Activated T-helper 1 cell treated with anti-CD3 and anti-CD28 coated beads, Interleukin-12 subunit alpha, Interleukin-12 subunit beta, Interleukin-2, Interleukin-4 antibody, amounts not matched to agents 30 ng/mL and 10 ng/mL and 1 ng/mL, durations not matched to agents 14 hours and 24 hours and 36 hours (primary cell): ENCODE measurements around the gene ATP8A2. TPM values are rescaled to one million over a fixed set of nuclear protein-coding genes. Genes with fewer than 3 reads are reported as not detected.

Experiments used
- DNase-seq: peaks from one replicate; pipeline ENCODE4 v3.0.0; 2021; ENCODE audit warnings: low spot score
- H3K27ac Mint-ChIP-seq: one replicate; pipeline ENCODE4 v1.8.0; 2021; ENCODE audit warnings: mild to moderate bottlenecking, mixed read lengths
- H3K27me3 Mint-ChIP-seq: one replicate; pipeline ENCODE4 v1.8.0; 2022; ENCODE audit warnings: mild to moderate bottlenecking, moderate library complexity, mixed read lengths; ENCODE audit not compliant: insufficient read depth
- H3K36me3 Mint-ChIP-seq: one replicate; pipeline ENCODE4 v1.8.0; 2021; ENCODE audit warnings: low read depth, mixed read lengths
- H3K4me1 Mint-ChIP-seq: one replicate; pipeline ENCODE4 v1.8.0; 2021; ENCODE audit warnings: low read depth, mixed read lengths
- H3K4me3 Mint-ChIP-seq: one replicate; pipeline ENCODE4 v1.8.0; 2021; ENCODE audit warnings: mild to moderate bottlenecking, moderate library complexity, mixed read lengths
- H3K9me3 Mint-ChIP-seq: one replicate; pipeline ENCODE4 v1.8.0; 2021; ENCODE audit warnings: mixed read lengths
- intact Hi-C: fragments of 100-400 bp; cut with micrococcal nuclease; formaldehyde crosslinking; loops from one replicate; pipeline ENCODE4 v1.15.1; 2024
- total RNA-seq: library from RNA; stranded (reverse); gene quantifications from 2 replicates; pipeline ENCODE4 v1.2.3, GENCODE V29; 2022

Gene ATP8A2
- total RNA-seq, 1 donor from 2014 or later: 0.52 TPM

DNA sequence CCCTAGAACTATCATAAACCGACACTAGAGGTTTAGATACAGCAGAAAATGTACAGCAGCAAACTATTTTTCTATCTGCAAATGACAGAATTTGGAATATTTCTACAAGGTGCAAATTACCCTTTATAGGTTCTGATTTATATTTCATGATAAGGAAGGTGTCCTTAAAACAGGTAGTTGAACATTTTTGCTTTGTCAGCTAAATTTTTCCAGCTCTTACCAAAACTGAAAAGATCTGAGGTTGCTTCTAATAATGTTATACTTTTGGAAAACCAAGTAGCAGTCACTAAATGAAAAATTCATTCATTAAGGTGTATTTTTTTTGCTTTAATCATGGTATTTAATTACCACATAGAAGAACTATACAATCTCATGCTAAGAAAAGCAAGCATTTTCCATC is 671.0 kb downstream of the ATP8A2 start:
- H3K27me3 Mint-ChIP-seq: peaks cover 3% of the 10 kb centered on the region
- no peak overlapping the region for H3K4me3 Mint-ChIP-seq
- intact Hi-C loops: no loop called here
- H3K4me1 Mint-ChIP-seq: peaks cover 10% of the 10 kb centered on the region
- peaks cover 8% of the 10 kb centered on the region for H3K36me3 Mint-ChIP-seq
- no peaks in the 10 kb centered on the region for H3K9me3 Mint-ChIP-seq
- DNase-seq: no peak
- H3K27ac Mint-ChIP-seq: no peak overlapping the region

DNA sequence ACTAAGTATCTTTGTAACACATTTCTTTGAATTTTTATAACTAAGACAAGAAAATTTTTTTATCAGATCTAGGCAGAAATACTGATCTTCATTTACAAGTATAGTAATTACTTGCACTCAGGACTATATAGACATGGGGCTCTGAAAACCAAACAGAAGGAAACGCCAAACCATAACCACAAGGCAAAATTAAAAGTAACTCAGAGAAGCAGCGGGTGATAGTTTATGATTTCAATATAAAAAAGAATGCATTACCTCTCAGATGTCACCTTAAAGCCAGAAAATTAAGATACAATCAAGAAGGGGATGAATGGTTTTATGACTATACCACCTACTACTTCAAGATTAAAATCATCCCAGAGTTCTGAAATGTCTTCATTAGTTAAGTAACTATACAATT is 673.4 kb downstream of the ATP8A2 start:
- no peak overlapping the region for H3K4me3 Mint-ChIP-seq
- DNase-seq: no peak
- H3K9me3 Mint-ChIP-seq: no peaks in the 10 kb centered on the region
- peaks cover 16% of the 10 kb centered on the region for H3K27me3 Mint-ChIP-seq
- intact Hi-C loops: loop anchor here (5.0 kb wide), 1 partner anchor 293 kb away; no protein-coding TSS in a partner anchor
- H3K27ac Mint-ChIP-seq: no peak overlapping the region
- H3K4me1 Mint-ChIP-seq: peaks cover 21% of the 10 kb centered on the region
- peaks cover 8% of the 10 kb centered on the region for H3K36me3 Mint-ChIP-seq

- no peaks in the 10 kb centered on the region for H3K9me3 Mint-ChIP-seq
- intact Hi-C loops: loop anchor here (5.0 kb wide), 1 partner anchor 294 kb away; no protein-coding TSS in a partner anchor
- no peak overlapping the region for H3K27ac Mint-ChIP-seq
- H3K4me3 Mint-ChIP-seq: no peak overlapping the region
- peaks cover 17% of the 10 kb centered on the region for H3K27me3 Mint-ChIP-seq
- H3K4me1 Mint-ChIP-seq: peaks cover 21% of the 10 kb centered on the region
- peaks cover 8% of the 10 kb centered on the region for H3K36me3 Mint-ChIP-seq
- no peak for DNase-seq
These were observed 674.9 kb downstream of the ATP8A2 start for GRCh38 chr13:26046639-26047038.

DNA sequence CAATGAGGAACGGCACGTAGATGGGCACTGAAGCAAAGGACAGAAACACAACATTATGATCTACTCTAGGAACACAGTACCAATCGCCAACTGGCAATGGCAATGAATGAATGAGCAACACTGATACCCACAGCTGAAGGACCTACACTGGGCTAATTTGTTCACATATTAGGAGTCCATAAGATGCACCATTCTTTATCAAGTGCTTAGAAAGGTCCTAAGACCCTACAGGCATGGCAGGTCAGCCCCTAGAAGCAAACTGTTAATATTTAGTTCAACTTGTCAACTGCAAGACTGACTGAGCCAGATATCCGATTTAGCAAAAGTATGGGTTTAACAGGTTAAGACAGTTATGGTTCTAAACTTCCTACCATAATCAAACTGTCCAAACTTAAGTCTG is 675.3 kb downstream of the ATP8A2 start:
- no peaks in the 10 kb centered on the region for H3K9me3 Mint-ChIP-seq
- H3K36me3 Mint-ChIP-seq: peaks cover 8% of the 10 kb centered on the region
- intact Hi-C loops: loop anchor here (5.0 kb wide), 1 partner anchor 295 kb away; no protein-coding TSS in a partner anchor
- H3K4me3 Mint-ChIP-seq: no peak overlapping the region
- peaks cover 22% of the 10 kb centered on the region for H3K4me1 Mint-ChIP-seq
- H3K27ac Mint-ChIP-seq: no peak overlapping the region
- peaks cover 18% of the 10 kb centered on the region for H3K27me3 Mint-ChIP-seq
- no peak for DNase-seq

GRCh38 chr13:26048741-26049140 is 677.0 kb downstream of the ATP8A2 start:
- no peak overlapping the region for H3K27ac Mint-ChIP-seq
- peak overlapping the region; percentile 80 for H3K4me3 Mint-ChIP-seq
- H3K36me3 Mint-ChIP-seq: peaks cover 8% of the 10 kb centered on the region
- H3K9me3 Mint-ChIP-seq: no peaks in the 10 kb centered on the region
- no peak for DNase-seq
- peaks cover 39% of the 10 kb centered on the region for H3K4me1 Mint-ChIP-seq
- H3K27me3 Mint-ChIP-seq: peaks cover 31% of the 10 kb centered on the region
- intact Hi-C loops: loop anchor here (5.0 kb wide), 1 partner anchor 296 kb away; no protein-coding TSS in a partner anchor

DNA sequence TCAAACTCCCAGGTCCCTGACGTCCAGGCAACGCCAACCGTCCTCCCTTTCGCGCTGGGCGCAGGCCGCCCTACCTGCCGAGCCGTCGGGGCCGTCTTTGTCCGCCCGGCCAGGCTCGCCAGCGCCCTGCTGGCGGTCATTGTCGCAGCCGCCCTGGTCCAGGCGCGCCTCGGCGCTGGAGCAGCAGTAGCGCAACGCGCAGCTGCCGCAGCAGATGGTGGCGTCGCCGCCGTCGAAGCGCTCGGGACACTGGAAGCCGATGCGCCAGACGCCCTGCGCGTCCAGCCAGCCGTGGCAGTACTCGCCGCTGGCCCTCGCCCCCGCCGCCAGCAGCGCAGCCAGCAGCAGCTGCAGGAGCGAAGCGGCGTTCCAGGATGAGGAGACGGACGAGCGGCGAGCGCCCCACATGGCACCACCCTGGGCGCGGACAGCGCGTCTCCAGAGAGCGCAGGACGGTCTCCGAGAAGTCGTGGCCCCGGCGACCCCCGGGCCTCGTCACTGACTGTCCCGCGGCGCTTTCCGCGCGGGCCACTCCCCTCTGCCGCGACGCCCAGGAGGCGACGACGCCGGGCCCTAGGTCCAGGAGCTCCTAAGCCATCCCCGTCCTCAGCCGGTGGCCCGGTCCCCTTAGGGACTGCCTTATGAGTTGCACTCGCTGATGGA is 678.9 kb downstream of the ATP8A2 start:
- DNase-seq: no peak
- peaks cover 31% of the 10 kb centered on the region for H3K4me1 Mint-ChIP-seq
- peak overlapping the region; percentile 80 for H3K4me3 Mint-ChIP-seq
- H3K27ac Mint-ChIP-seq: no peak overlapping the region
- no peaks in the 10 kb centered on the region for H3K9me3 Mint-ChIP-seq
- intact Hi-C loops: loop anchor here (1.0 to 10.0 kb wide), 5 partner anchors 38 to 1776 kb away; partner anchors contain the start of gene MTMR6
- H3K36me3 Mint-ChIP-seq: peaks cover 3% of the 10 kb centered on the region
- H3K27me3 Mint-ChIP-seq: peaks cover 45% of the 10 kb centered on the region

DNA sequence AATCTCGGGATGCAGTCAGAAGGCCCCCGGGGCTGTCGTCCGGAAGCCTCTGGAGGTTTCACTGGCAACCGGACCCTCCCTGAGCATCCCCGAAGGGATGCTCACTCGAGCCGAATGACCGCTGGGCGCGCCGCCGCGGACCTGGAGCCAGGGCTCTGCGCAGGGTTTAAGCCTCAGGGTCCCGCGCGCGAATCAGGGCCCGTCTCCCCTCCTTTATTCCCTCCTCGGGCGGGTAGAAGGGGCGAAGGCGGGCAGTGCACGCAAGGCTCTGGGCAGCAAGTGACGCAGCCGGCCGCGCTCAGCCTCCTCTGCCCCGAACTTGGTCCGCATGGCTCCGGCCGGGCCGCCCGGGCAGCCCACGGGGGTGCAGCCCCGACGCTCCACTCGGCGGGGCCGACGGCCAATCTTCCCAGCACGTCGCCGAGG is 679.5 kb downstream of the ATP8A2 start:
- H3K27me3 Mint-ChIP-seq: peaks cover 48% of the 10 kb centered on the region
- H3K4me3 Mint-ChIP-seq: peak overlapping the region; percentile 56
- peaks cover 3% of the 10 kb centered on the region for H3K36me3 Mint-ChIP-seq
- DNase-seq: no peak
- H3K4me1 Mint-ChIP-seq: peaks cover 33% of the 10 kb centered on the region
- no peak overlapping the region for H3K27ac Mint-ChIP-seq
- no peaks in the 10 kb centered on the region for H3K9me3 Mint-ChIP-seq
- intact Hi-C loops: loop anchor here (1.0 to 10.0 kb wide), 5 partner anchors 39 to 1776 kb away; partner anchors contain the start of gene MTMR6

GRCh38 chr13:26051657-26052311 is 680.0 kb downstream of the ATP8A2 start, which contains the start of gene SHISA2:
Gene SHISA2, minus strand, starts transcription at chr13:26052016. Its CDS starts 1,041 bp downstream, at chr13:26050975.
- Mint-ChIP-seq H3K36me3 (peaks cover 3% of the 10 kb centered on the region), H3K27ac (peak within 1 kb of the TSS; percentile 72), H3K4me3 (peak within 1 kb of the TSS; percentile 81), H3K9me3 (no peaks in the 10 kb centered on the region), H3K27me3 (peaks cover 49% of the 10 kb centered on the region), H3K4me1 (peaks cover 35% of the 10 kb centered on the region)
- DNase-seq: peak; percentile 15
- intact Hi-C loops: loop anchor here (1.0 to 10.0 kb wide), 9 partner anchors 39 to 1777 kb away; partner anchors contain the start of gene MTMR6

DNA sequence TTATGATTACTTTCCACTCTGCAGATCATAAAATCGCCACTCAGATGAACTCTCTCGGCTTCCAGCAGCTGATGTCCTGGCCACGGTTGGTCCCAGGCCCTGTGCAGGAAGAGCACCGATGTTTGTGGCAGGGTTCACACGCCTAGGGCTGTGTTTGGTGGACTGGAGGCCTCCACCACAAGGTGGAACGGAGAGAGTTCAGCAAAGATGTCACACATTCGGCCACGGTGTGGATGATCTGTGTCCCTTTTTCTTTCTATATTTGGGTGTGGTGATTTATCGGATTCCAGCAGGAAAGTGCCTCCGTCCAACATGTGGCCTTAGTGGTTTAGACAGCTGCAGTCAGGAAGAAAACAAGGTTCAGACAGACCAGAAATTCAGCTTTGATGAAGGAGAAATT is 680.6 kb downstream of the ATP8A2 start:
- peaks cover 52% of the 10 kb centered on the region for H3K27me3 Mint-ChIP-seq
- intact Hi-C loops: loop anchor here (2.0 to 10.0 kb wide), 7 partner anchors 152 to 1778 kb away; partner anchors contain the start of gene MTMR6

GRCh38 chr13:26053418-26053980 is 681.7 kb downstream of the ATP8A2 start:
- Mint-ChIP-seq H3K4me3 (peak overlapping the region; percentile 5), H3K36me3 (no peaks in the 10 kb centered on the region), H3K27me3 (peaks cover 53% of the 10 kb centered on the region), H3K27ac (peak overlapping the region; percentile 0), H3K4me1 (peaks cover 35% of the 10 kb centered on the region), H3K9me3 (no peaks in the 10 kb centered on the region)
- intact Hi-C loops: loop anchor here (2.0 to 10.0 kb wide), 7 partner anchors 153 to 1779 kb away; partner anchors contain the start of gene MTMR6
- DNase-seq: no peak

More for the DNA sequence above, 680.6 kb downstream of the ATP8A2 start:
- peak overlapping the region; percentile 72 for H3K27ac Mint-ChIP-seq
- peaks cover 35% of the 10 kb centered on the region for H3K4me1 Mint-ChIP-seq
- H3K36me3 Mint-ChIP-seq: no peaks in the 10 kb centered on the region
- DNase-seq: no peak
- no peaks in the 10 kb centered on the region for H3K9me3 Mint-ChIP-seq
- H3K4me3 Mint-ChIP-seq: peak overlapping the region; percentile 81

GRCh38 chr13:26054896-26055295 is 683.1 kb downstream of the ATP8A2 start:
- no peak for DNase-seq
- H3K27ac Mint-ChIP-seq: no peak overlapping the region
- H3K9me3 Mint-ChIP-seq: no peaks in the 10 kb centered on the region
- no peak overlapping the region for H3K4me3 Mint-ChIP-seq
- peaks cover 31% of the 10 kb centered on the region for H3K4me1 Mint-ChIP-seq
- H3K27me3 Mint-ChIP-seq: peaks cover 41% of the 10 kb centered on the region
- no peaks in the 10 kb centered on the region for H3K36me3 Mint-ChIP-seq
- intact Hi-C loops: loop anchor here (5.0 to 10.0 kb wide), 3 partner anchors 208 to 1780 kb away; partner anchors contain the start of gene MTMR6

- intact Hi-C loops: loop anchor here (10.0 kb wide), 1 partner anchor 1784 kb away; no protein-coding TSS in a partner anchor
- H3K27me3 Mint-ChIP-seq: peaks cover 30% of the 10 kb centered on the region
These were observed 686.9 kb downstream of the ATP8A2 start for GRCh38 chr13:26058704-26059103.

More at GRCh38 chr13:26058704-26059103, 686.9 kb downstream of the ATP8A2 start:
- H3K4me3 Mint-ChIP-seq: no peak overlapping the region
- no peaks in the 10 kb centered on the region for H3K9me3 Mint-ChIP-seq
- no peaks in the 10 kb centered on the region for H3K36me3 Mint-ChIP-seq
- DNase-seq: no peak
- H3K4me1 Mint-ChIP-seq: peaks cover 28% of the 10 kb centered on the region
- no peak overlapping the region for H3K27ac Mint-ChIP-seq
